Breast epithelium (tissue), 4 donors: ENCODE measurements around the gene ZNF462. TPM values are rescaled to one million over a fixed set of nuclear protein-coding genes. Genes with fewer than 3 reads are reported as not detected.
A peak's percentile ranks its signal among the peaks of the same experiment; 100 is the strongest.

Experiments used
- DNase-seq, 2 donors: peaks; one replicate each; pipeline ENCODE4 v3.0.0-alpha.2; 2019; ENCODE audit warnings: low spot score in 2 of 2
- H3K27ac ChIP-seq, 2 donors: fragments of 200-600 bp; sonication (generic) in 1 of 2; one replicate each; pipeline ENCODE4 v1.5.1; 2016 to 2019; ENCODE audit warnings: mild to moderate bottlenecking in 1 of 2
- H3K27me3 ChIP-seq, 2 donors: fragments of 200-600 bp; sonication (generic) in 1 of 2; one replicate each; pipeline versions ENCODE4 v1.5.1 to v1.6.0; 2017 to 2019; ENCODE audit warnings: control low read depth in 1 of 2, mild to moderate bottlenecking in 1 of 2
- H3K36me3 ChIP-seq: fragments of 200-600 bp; one replicate; pipeline ENCODE4 v1.5.1; 2019
- H3K4me1 ChIP-seq, 2 donors: fragments of 200-600 bp; sonication (generic); one replicate each; pipeline ENCODE4 v1.5.1; 2016 to 2019; ENCODE audit warnings: control low read depth in 1 of 2
- H3K4me3 ChIP-seq, 3 donors: fragments of 200-600 bp; sonication (generic); 1 replicate in 2 of 3; 2 replicates in 1 of 3; pipeline ENCODE4 v1.5.1; 2016 to 2019; ENCODE audit warnings: mild to moderate bottlenecking in 3 of 3, moderate library complexity in 2 of 3
- H3K9me3 ChIP-seq, 2 donors: fragments of 200-600 bp; sonication (generic) in 1 of 2; one replicate each; pipeline ENCODE4 v1.5.1; 2016 to 2019; ENCODE audit warnings: control low read depth in 1 of 2
- POLR2A ChIP-seq: fragments of 450-650 bp; IDR thresholded peaks from one replicate; pipeline ENCODE4 v1.6.1; 2016; ENCODE audit warnings: antibody characterized with exemption, mild to moderate bottlenecking, moderate library complexity
- POLR2AphosphoS5 ChIP-seq, 3 donors: sonication (generic); formaldehyde crosslinking; IDR thresholded peaks; one replicate each; pipeline ENCODE4 v1.6.1; 2017; ENCODE audit warnings: antibody characterized with exemption in 3 of 3
- intact Hi-C: fragments of 100-400 bp; cut with DNase I; formaldehyde crosslinking; loops from one replicate; pipeline ENCODE4 v1.15.1; 2023; ENCODE audit warnings: low total_unique reads
- total RNA-seq, 3 donors: library from RNA; depleted of rRNA; stranded (reverse); fragments of >200 nt; gene quantifications; one replicate each; pipeline ENCODE4 v1.1.0, GENCODE V29; 2016
- TF ChIP-seq, protein P1 (sequence below), 3 donors: fragments of 450-650 bp; IDR thresholded peaks; one replicate each; pipeline ENCODE4 v1.5.1; 2016 to 2017; ENCODE audit warnings: antibody characterized with exemption in 3 of 3, mild to moderate bottlenecking in 3 of 3, moderate library complexity in 3 of 3

The ZNF462 gene
- total RNA-seq, 3 donors from 2014 or later = 9.0 to 36.4 (median 20.6) TPM

DNA sequence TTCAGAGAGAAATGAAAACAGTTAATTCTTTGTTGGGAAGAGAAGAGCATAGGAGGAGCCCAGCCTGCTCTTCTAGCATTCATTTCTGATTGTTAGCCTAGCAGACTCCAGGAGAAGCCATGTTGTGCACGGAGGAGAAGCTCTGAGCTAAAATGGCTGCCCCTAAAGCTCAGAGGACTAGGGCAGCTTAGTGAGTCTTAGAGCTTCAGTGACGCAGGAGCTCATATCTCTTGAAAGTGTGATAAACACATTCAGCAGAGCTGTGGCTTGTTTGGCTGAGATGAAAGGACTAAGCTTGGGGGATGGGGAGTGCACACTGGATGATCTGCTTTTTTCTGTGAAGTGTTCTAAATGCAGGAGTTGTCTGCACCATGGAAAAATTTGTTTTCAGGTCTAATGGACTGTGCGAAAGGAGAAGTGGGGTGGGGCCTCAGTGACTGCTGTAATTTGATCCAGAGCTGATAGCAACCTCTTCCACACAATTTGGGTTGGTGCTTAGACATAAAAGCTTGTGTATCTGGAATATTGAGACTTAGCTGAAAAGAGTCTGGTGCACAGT lies 58.5 kb downstream of the ZNF462 start:
- H3K4me1 ChIP-seq = peaks cover 0 to 17% of the 10 kb centered on the region in 2 donors
- no peaks in the 10 kb centered on the region for H3K9me3 ChIP-seq
- intact Hi-C loops = no loop called here
- H3K27ac ChIP-seq = peak overlapping the region; percentile 68 to 85
- no peaks in the 10 kb centered on the region for H3K36me3 ChIP-seq
- no peak for DNase-seq
- peak overlapping the region in 1 of 3 donors; percentile 7 for H3K4me3 ChIP-seq
- TF ChIP-seq, protein P1, sequence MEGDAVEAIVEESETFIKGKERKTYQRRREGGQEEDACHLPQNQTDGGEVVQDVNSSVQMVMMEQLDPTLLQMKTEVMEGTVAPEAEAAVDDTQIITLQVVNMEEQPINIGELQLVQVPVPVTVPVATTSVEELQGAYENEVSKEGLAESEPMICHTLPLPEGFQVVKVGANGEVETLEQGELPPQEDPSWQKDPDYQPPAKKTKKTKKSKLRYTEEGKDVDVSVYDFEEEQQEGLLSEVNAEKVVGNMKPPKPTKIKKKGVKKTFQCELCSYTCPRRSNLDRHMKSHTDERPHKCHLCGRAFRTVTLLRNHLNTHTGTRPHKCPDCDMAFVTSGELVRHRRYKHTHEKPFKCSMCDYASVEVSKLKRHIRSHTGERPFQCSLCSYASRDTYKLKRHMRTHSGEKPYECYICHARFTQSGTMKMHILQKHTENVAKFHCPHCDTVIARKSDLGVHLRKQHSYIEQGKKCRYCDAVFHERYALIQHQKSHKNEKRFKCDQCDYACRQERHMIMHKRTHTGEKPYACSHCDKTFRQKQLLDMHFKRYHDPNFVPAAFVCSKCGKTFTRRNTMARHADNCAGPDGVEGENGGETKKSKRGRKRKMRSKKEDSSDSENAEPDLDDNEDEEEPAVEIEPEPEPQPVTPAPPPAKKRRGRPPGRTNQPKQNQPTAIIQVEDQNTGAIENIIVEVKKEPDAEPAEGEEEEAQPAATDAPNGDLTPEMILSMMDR (IDR thresholded peaks at IDR 0.05) = no peak
- no peak for TF ChIP-seq POLR2AphosphoS5 (IDR thresholded peaks at IDR 0.05)
- no peak for TF ChIP-seq POLR2A
- H3K27me3 ChIP-seq = no peaks in the 10 kb centered on the region

DNA sequence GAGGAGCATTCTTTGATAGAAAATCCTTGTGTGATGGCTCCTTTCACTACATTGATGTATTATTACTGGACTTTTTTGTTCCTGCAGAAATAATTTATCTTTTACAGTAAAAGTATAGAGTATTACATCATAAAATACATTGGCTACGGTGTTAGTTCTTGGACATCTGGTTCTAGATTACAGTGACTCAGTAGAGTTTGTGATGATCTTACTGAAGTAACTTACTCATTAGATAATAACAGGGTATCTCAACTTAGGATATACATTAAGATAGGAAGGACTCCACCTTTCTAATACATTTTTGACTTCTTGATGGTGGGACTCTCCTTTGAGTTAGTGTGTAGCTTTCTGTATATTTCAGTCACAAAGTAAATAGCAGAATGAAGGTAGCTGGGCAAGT lies 59.1 kb downstream of the ZNF462 start:
- Histone ChIP-seq H3K36me3 (no peaks in the 10 kb centered on the region), H3K27me3 (no peaks in the 10 kb centered on the region), H3K4me3 (peak overlapping the region in 1 of 3 donors; percentile 7), H3K9me3 (no peaks in the 10 kb centered on the region), H3K4me1 (peaks cover 0 to 14% of the 10 kb centered on the region in 2 donors), H3K27ac (peak overlapping the region; percentile 68 to 85)
- DNase-seq = no peak
- intact Hi-C loops = no loop called here
- no peak for TF ChIP-seq POLR2AphosphoS5 (IDR thresholded peaks at IDR 0.05)
- TF ChIP-seq, protein P1 (IDR thresholded peaks at IDR 0.05) = no peak
- no peak for TF ChIP-seq POLR2A

DNA sequence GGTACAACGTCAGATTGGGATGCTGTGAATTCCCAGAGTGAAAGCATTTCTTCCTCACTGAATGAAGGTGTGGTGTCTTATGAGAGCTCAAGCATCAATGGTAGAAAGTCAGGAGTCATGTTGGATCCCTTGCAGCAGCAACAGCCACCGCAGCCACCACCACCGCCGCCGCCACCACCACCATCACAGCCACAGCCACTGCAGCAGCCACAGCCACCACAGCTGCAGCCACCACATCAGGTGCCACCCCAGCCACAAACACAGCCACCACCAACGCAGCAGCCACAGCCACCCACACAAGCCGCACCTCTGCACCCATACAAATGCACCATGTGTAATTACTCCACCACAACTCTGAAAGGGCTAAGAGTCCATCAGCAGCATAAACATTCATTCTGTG lies 62.4 kb downstream of the ZNF462 start:
- no peak for DNase-seq
- peaks cover 0 to 8% of the 10 kb centered on the region in 2 donors for H3K4me1 ChIP-seq
- H3K36me3 ChIP-seq = no peaks in the 10 kb centered on the region
- no peaks in the 10 kb centered on the region for H3K27me3 ChIP-seq
- H3K9me3 ChIP-seq = no peaks in the 10 kb centered on the region
- no peak overlapping the region for H3K27ac ChIP-seq
- intact Hi-C loops = no loop called here
- no peak overlapping the region for H3K4me3 ChIP-seq
- TF ChIP-seq POLR2AphosphoS5 (IDR thresholded peaks at IDR 0.05) = no peak
- TF ChIP-seq, protein P1 (IDR thresholded peaks at IDR 0.05) = no peak
- TF ChIP-seq POLR2A = no peak

DNA sequence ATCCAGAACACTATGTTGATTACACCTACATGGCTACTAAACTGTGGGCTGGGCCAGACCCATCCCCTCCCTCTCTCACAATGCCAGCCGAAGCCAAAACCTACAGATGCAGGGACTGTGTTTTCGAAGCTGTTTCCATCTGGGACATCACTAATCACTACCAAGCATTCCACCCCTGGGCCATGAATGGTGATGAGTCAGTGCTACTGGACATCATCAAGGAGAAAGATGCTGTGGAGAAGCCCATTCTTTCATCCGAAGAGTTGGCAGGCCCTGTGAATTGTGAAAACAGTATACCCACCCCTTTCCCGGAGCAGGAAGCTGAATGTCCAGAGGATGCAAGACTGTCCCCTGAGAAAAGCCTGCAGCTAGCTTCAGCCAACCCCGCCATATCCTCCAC lies 65.0 kb downstream of the ZNF462 start:
- H3K9me3 ChIP-seq = no peaks in the 10 kb centered on the region
- H3K27me3 ChIP-seq = no peaks in the 10 kb centered on the region
- no peak overlapping the region for H3K4me3 ChIP-seq
- no peaks in the 10 kb centered on the region for H3K4me1 ChIP-seq
- TF ChIP-seq POLR2AphosphoS5 (IDR thresholded peaks at IDR 0.05) (no peak), POLR2A (no peak)
- TF ChIP-seq, protein P1 (IDR thresholded peaks at IDR 0.05) = no peak
- no peaks in the 10 kb centered on the region for H3K36me3 ChIP-seq
- intact Hi-C loops = no loop called here
- DNase-seq = no peak
- no peak overlapping the region for H3K27ac ChIP-seq

DNA sequence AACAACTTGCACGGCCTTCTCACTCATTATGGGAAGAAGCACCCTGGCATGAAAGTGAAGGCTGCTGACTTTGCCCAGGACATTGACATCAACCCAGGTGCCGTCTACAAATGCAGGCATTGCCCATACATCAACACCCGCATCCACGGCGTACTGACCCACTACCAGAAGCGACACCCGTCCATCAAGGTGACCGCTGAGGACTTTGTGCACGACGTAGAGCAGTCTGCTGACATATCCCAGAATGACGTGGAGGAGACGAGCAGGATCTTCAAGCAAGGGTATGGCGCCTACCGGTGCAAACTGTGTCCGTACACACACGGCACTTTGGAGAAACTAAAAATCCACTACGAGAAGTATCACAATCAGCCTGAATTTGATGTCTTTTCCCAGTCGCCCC lies 65.4 kb downstream of the ZNF462 start:
- DNase-seq = no peak
- intact Hi-C loops = no loop called here

More for the DNA sequence above, 65.4 kb downstream of the ZNF462 start:
- H3K36me3 ChIP-seq = no peaks in the 10 kb centered on the region
- no peaks in the 10 kb centered on the region for H3K9me3 ChIP-seq
- no peak overlapping the region for H3K4me3 ChIP-seq
- no peaks in the 10 kb centered on the region for H3K27me3 ChIP-seq
- no peaks in the 10 kb centered on the region for H3K4me1 ChIP-seq
- H3K27ac ChIP-seq = no peak overlapping the region
- TF ChIP-seq POLR2AphosphoS5 (IDR thresholded peaks at IDR 0.05) (no peak), POLR2A (no peak)
- TF ChIP-seq, protein P1 (IDR thresholded peaks at IDR 0.05) = no peak
